K562 (cell line): ENCODE results near the gene PSMA5. TPM values are rescaled to one million over a fixed set of nuclear protein-coding genes. Genes with fewer than 3 reads are reported as not detected.

Source experiments
- ATAC-seq: fragments of 200-7000 bp; cut with Tn5 transposase; 3 replicates; pipeline ENCODE4 v1.9.1; 2020; ENCODE audit warnings: moderate library complexity
- BruUV-seq: library from RNA; stranded (reverse); fragments of 400-500 nt; replicated peaks from 2 replicates; lab custom pipeline; 2021; lab: Mats Ljungman, UMichigan
- CTCF ChIA-PET: fragments of 300-600 bp; formaldehyde crosslinking; extraction: SDS; loops from one replicate; lab custom pipeline; 2021; ENCODE audit warnings: low intra/inter-chr PET ratio; lab: Yijun Ruan, JAX
- POLR2A ChIA-PET: fragments of 300-600, 350-650 bp; sonication (Branson Sonifier 250); formaldehyde crosslinking; extraction: SDS; loops from one replicate; lab custom pipeline; 2021; ENCODE audit warnings: antibody characterized with exemption, inconsistent platforms; lab: Yijun Ruan, JAX
- DNase-seq, 4 experiments: peaks; one replicate each; pipeline versions ENCODE4 v3.0.0 to v3.0.0-alpha.2; 2011 to 2018; ENCODE audit warnings: low spot score in 3 of 4, mixed read lengths in 3 of 4; ENCODE audit errors: extremely low read depth in 1 of 4
- FAIRE-seq: peaks from 2 replicates; lab custom pipeline; 2011; peaks lifted over from hg19 to GRCh38; lab: Jason Lieb, UNC
- H2AFZ ChIP-seq: 2 replicates; pipeline ENCODE4 v1.6.0; 2011; ENCODE audit warnings: low read depth, low read length, control low read depth, inconsistent platforms
- H3K27ac ChIP-seq: fragments of 200-600 bp; 3 replicates; pipeline ENCODE4 v1.8.0; 2011; ENCODE audit warnings: low read depth, mild to moderate bottlenecking, control low read depth, inconsistent platforms, low read length, moderate library complexity, mixed read lengths; ENCODE audit errors: extremely low read depth
- H3K27me3 ChIP-seq, 2 experiments: fragments of 300-600 bp in 1 of 2; 2 replicates in 1 of 2; 3 replicates in 1 of 2; pipeline versions ENCODE4 v1.6.0 to v1.8.0; 2011; ENCODE audit warnings: inconsistent platforms in 2 of 2, low read length in 2 of 2, mild to moderate bottlenecking in 1 of 2, mixed read lengths in 1 of 2, moderate library complexity in 1 of 2; ENCODE audit not compliant: control insufficient read depth in 2 of 2, insufficient read depth in 2 of 2
- H3K36me3 ChIP-seq: fragments of 300-600 bp; 3 replicates; pipeline ENCODE4 v1.8.0; 2011; ENCODE audit warnings: mild to moderate bottlenecking, low read length, inconsistent platforms; ENCODE audit not compliant: control insufficient read depth, insufficient read depth
- H3K4me1 ChIP-seq, 2 experiments: fragments of 200-600 bp in 1 of 2; replicated peaks in 1 of 2; 2 replicates in 1 of 2; 3 replicates in 1 of 2; pipeline versions ENCODE4 v1.5.1 to v1.8.0; 2011; ENCODE audit warnings: inconsistent platforms in 2 of 2, low read length in 2 of 2, mild to moderate bottlenecking in 1 of 2, mixed read lengths in 1 of 2, moderate library complexity in 1 of 2; ENCODE audit not compliant: control insufficient read depth in 2 of 2, insufficient read depth in 2 of 2
- H3K4me2 ChIP-seq: 2 replicates; pipeline ENCODE4 v1.6.1; 2011; ENCODE audit warnings: low read length, control low read depth, inconsistent platforms, mixed read lengths; ENCODE audit not compliant: insufficient read depth
- H3K4me3 ChIP-seq: fragments of 200-600 bp; sonication (generic), shearing (Covaris generic); 2 replicates; pipeline ENCODE4 v1.5.1; 2016; ENCODE audit warnings: control low read depth, inconsistent platforms
- H3K79me2 ChIP-seq: fragments of 200-600 bp; 3 replicates; pipeline ENCODE4 v1.8.0; 2011; ENCODE audit warnings: low read length, inconsistent platforms; ENCODE audit not compliant: control insufficient read depth, insufficient read depth
- H3K9ac ChIP-seq, 2 experiments: 2 replicates each; pipeline versions ENCODE4 v1.6.0 to v1.6.1; 2011; ENCODE audit warnings: low read depth in 2 of 2, low read length in 2 of 2, control low read depth in 1 of 2, inconsistent platforms in 1 of 2, mild to moderate bottlenecking in 1 of 2, mixed read lengths in 1 of 2; ENCODE audit not compliant: insufficient read depth in 1 of 2
- H3K9me1 ChIP-seq: one replicate; pipeline ENCODE4 v1.6.0; 2011; ENCODE audit warnings: inconsistent platforms, mild to moderate bottlenecking, low read length, moderate library complexity; ENCODE audit not compliant: control insufficient read depth, insufficient read depth
- H3K9me3 ChIP-seq: replicated peaks from 2 replicates; pipeline ENCODE4 v1.5.1; 2011; ENCODE audit warnings: low read depth, low read length, inconsistent platforms; ENCODE audit not compliant: control insufficient read depth, insufficient read depth
- H4K20me1 ChIP-seq: replicated peaks from 2 replicates; pipeline ENCODE4 v1.6.1; 2011; ENCODE audit warnings: low read length, inconsistent platforms, mixed read lengths; ENCODE audit not compliant: control insufficient read depth, insufficient read depth
- EP400 ChIP-seq: fragments of 450-650 bp; IDR thresholded peaks from 2 replicates; pipeline ENCODE4 v1.6.1; 2017; ENCODE audit warnings: antibody characterized with exemption, mild to moderate bottlenecking, moderate library complexity
- GABPB1 ChIP-seq: sonication (generic); formaldehyde crosslinking; IDR thresholded peaks from 2 replicates; pipeline ENCODE4 v1.8.0; 2022; ENCODE audit warnings: mild to moderate bottlenecking, missing genetic modification reagents
- JUND ChIP-seq, 2 experiments: IDR thresholded peaks; 2 replicates in 1 of 2; 3 replicates in 1 of 2; pipeline ENCODE4 v1.6.1; 2011; ENCODE audit warnings: borderline replicate concordance in 2 of 2, low read depth in 2 of 2, low read length in 2 of 2, improper control_type of control experiment in 1 of 2, missing biosample characterization in 1 of 2, missing genetic modification characterization in 1 of 2, missing genetic modification reagents in 1 of 2
- KLF13 ChIP-seq: fragments of 450-650 bp; IDR thresholded peaks from 2 replicates; pipeline ENCODE4 v1.6.1; 2016; ENCODE audit warnings: missing genetic modification characterization, low read depth, mild to moderate bottlenecking, missing compliant biosample characterization, moderate library complexity, borderline replicate concordance
- PHF20 ChIP-seq: fragments of 450-650 bp; IDR thresholded peaks from 2 replicates; pipeline ENCODE4 v1.6.1; 2018; ENCODE audit not compliant: partially characterized antibody
- PTTG1 ChIP-seq: fragments of 450-650 bp; IDR thresholded peaks from 2 replicates; pipeline ENCODE4 v1.6.1; 2016; ENCODE audit warnings: low read depth, mild to moderate bottlenecking, missing genetic modification characterization, missing compliant biosample characterization
- SUPT5H ChIP-seq: fragments of 450-650 bp; IDR thresholded peaks from 2 replicates; pipeline ENCODE4 v1.6.1; 2016
- XRCC5 ChIP-seq: fragments of 200-400 bp; formaldehyde crosslinking; IDR thresholded peaks from 2 replicates; pipeline ENCODE4 v1.6.1; 2017; ENCODE audit warnings: low read depth, mild to moderate bottlenecking, low read length
- ZC3H8 ChIP-seq: fragments of 450-650 bp; IDR thresholded peaks from 2 replicates; pipeline ENCODE4 v1.6.1; 2017
- WGBS: fragments of 100-300 bp; shearing (Covaris generic); methylation state at CpG from one replicate; pipeline ENCODE4 v1.1.6; 2016; ENCODE audit warnings: low coverage, mixed read lengths; ENCODE audit not compliant: insufficient coverage; ENCODE audit errors: missing lambda C conversion rate; 5-methylcytosine and 5-hydroxymethylcytosine counted together
- in situ Hi-C: fragments of 300-500 bp; cut with MboI; formaldehyde crosslinking; loops from 4 replicates; pipeline ENCODE4 v1.15.0; 2018; ENCODE audit warnings: inconsistent platforms, mixed read lengths
- intact Hi-C: fragments of 100-400 bp; cut with micrococcal nuclease; formaldehyde crosslinking; loops from 2 replicates; pipeline ENCODE4 v1.14.2; 2022
- polyA plus RNA-seq, 8 experiments: library from polyadenylated mRNA; depleted of rRNA in 4 of 8; stranded (reverse) in 5 of 8; unstranded in 3 of 8; fragments of >200 nt; fragmentation: Nextera tagmentation in 2 of 8; fragmentation: Illumina TruSeq in 1 of 8; extraction: Ambion mirVana in 2 of 8; extraction: Trizol in 1 of 8; gene quantifications; 2 replicates each; pipeline versions ENCODE4 v1.2.1 to v1.2.3, GENCODE V29; 2011 to 2014; ENCODE audit warnings: inconsistent platforms in 1 of 8, missing spikeins in 1 of 8
- total RNA-seq, 7 experiments: library from RNA; depleted of rRNA in 6 of 7; stranded (reverse); fragments of >200 nt in 6 of 7; fragmentation: Illumina TruSeq in 2 of 7; extraction: Trizol in 2 of 7; gene quantifications; 2 replicates each; pipeline versions ENCODE4 v1.2.1 to v1.2.3, GENCODE V29; 2011 to 2021; ENCODE audit warnings: low replicate concordance in 1 of 7
- TF ChIP-seq, protein P1 (sequence below): sonication (generic); formaldehyde crosslinking; IDR thresholded peaks from 2 replicates; pipeline ENCODE4 v1.8.1; 2023; ENCODE audit warnings: missing genetic modification reagents, mild to moderate bottlenecking, borderline replicate concordance

Gene PSMA5
- total and polyA plus RNA-seq, 9 of the 15 experiments (the other 6 are each of a cell fraction or from before 2014, with no cell fraction given), result 82.6 to 542 (median 287) TPM

DNA sequence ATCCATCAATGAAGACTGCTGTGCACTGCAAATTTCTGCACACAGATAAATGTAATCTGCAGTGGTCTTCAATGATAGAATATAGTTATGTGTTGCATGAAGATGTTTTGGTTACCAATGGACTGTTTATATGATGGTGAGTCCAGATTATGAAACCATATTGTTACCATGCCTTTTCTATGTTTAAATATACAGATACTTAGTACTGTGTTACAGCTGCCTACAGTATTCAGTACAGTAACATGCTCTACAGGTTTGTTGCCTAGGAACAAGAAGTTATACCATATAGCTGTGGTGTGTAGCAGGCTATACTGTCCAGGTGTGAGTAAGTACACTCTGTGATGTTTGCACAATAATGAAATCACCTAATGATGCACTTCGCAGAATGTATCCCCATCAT lies 69.3 kb downstream of the PSMA5 start (continued):
- no peak for TF ChIP-seq PTTG1 (tag)

DNA sequence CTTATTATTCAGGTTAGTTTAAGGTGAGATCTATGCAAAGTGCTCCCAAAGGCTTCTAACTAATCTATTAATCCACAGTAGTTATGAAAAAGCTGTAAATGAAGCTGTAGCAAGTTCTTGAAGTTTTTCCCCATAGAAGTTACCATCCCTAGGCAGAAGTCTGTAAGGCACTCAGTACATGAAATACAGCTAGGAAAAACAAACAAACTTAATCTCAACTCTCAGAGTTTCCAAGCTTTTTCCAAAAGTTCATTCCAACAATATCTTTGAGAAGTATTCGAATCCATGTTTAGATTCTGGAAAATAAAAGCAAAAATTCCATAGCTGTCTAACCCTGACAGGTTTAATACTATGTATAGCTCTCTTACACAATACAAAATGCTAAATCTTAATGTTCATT lies 69.7 kb downstream of the PSMA5 start:
- no peaks in the 10 kb centered on the region for H3K9me1 ChIP-seq
- DNase-seq, result no peak
- 88% methylated on average over 1 of the region's 1 CpG for WGBS
- H3K4me3 ChIP-seq, result no peak overlapping the region
- no TSS peak for BruUV-seq
- in situ Hi-C loops, result no loop called here
- no peak overlapping the region for H3K4me2 ChIP-seq
- H2AFZ ChIP-seq, result no peak overlapping the region
- H4K20me1 ChIP-seq, result no peaks in the 10 kb centered on the region
- peaks cover 0 to 6% of the 10 kb centered on the region in 2 experiments; a peak in 2 of 5 replicates for H3K4me1 ChIP-seq
- ATAC-seq, result no peak
- no peaks in the 10 kb centered on the region for H3K79me2 ChIP-seq
- ChIA-PET CTCF (no interaction called here), POLR2A (interaction anchor here (0.6 to 1.4 kb wide), 5 partner anchors 10 to 58 kb away, joined by 3 to 4 read pairs (median 3); no protein-coding TSS in a partner anchor)
- peaks cover 54% of the 10 kb centered on the region for H3K36me3 ChIP-seq
- no peak overlapping the region for H3K27ac ChIP-seq
- TF ChIP-seq PHF20 (no peak), SUPT5H (no peak), XRCC5 (no peak), JUND (IDR thresholded peaks at IDR 0.05; ENCODE audit: borderline replicate concordance, low read depth, low read length) (no peak), JUND (tag; IDR thresholded peaks at IDR 0.05; ENCODE audit: borderline replicate concordance, low read depth, low read length) (no peak), EP400 (no peak), GABPB1 (CRISPR knock-in tag) (no peak), KLF13 (tag) (no peak), ZC3H8 (no peak)
- TF ChIP-seq, protein P1, sequence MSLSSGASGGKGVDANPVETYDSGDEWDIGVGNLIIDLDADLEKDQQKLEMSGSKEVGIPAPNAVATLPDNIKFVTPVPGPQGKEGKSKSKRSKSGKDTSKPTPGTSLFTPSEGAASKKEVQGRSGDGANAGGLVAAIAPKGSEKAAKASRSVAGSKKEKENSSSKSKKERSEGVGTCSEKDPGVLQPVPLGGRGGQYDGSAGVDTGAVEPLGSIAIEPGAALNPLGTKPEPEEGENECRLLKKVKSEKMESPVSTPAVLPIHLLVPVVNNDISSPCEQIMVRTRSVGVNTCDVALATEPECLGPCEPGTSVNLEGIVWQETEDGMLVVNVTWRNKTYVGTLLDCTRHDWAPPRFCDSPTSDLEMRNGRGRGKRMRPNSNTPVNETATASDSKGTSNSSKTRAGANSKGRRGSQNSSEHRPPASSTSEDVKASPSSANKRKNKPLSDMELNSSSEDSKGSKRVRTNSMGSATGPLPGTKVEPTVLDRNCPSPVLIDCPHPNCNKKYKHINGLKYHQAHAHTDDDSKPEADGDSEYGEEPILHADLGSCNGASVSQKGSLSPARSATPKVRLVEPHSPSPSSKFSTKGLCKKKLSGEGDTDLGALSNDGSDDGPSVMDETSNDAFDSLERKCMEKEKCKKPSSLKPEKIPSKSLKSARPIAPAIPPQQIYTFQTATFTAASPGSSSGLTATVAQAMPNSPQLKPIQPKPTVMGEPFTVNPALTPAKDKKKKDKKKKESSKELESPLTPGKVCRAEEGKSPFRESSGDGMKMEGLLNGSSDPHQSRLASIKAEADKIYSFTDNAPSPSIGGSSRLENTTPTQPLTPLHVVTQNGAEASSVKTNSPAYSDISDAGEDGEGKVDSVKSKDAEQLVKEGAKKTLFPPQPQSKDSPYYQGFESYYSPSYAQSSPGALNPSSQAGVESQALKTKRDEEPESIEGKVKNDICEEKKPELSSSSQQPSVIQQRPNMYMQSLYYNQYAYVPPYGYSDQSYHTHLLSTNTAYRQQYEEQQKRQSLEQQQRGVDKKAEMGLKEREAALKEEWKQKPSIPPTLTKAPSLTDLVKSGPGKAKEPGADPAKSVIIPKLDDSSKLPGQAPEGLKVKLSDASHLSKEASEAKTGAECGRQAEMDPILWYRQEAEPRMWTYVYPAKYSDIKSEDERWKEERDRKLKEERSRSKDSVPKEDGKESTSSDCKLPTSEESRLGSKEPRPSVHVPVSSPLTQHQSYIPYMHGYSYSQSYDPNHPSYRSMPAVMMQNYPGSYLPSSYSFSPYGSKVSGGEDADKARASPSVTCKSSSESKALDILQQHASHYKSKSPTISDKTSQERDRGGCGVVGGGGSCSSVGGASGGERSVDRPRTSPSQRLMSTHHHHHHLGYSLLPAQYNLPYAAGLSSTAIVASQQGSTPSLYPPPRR (CRISPR knock-in tag), result no peak
- no peaks in the 10 kb centered on the region for H3K9me3 ChIP-seq
- intact Hi-C loops, result no loop called here
- no peak for FAIRE-seq
- H3K9ac ChIP-seq, result no peak overlapping the region
- no peaks in the 10 kb centered on the region for H3K27me3 ChIP-seq
